H1 (cell line): ENCODE measurements around the gene ULK1. TPM values are rescaled to one million over a fixed set of nuclear protein-coding genes. Genes with fewer than 3 reads are reported as not detected.

ENCODE experiments used
- CTCF ChIA-PET: fragments of 300-600 bp; sonication (Branson Sonifier 250); formaldehyde crosslinking; loops from one replicate; lab custom pipeline; 2021; ENCODE audit not compliant: partially characterized antibody; lab: Charles Lee
- POLR2A ChIA-PET: fragments of 300-600 bp; sonication (Branson Sonifier 250); formaldehyde crosslinking; loops from one replicate; lab custom pipeline; 2021; ENCODE audit warnings: inconsistent platforms; ENCODE audit not compliant: partially characterized antibody; lab: Charles Lee
- DNase-seq, 2 experiments: peaks; one replicate each; pipeline versions ENCODE4 v3.0.0 to v3.0.0-alpha.2; 2010 to 2022; ENCODE audit warnings: low spot score in 2 of 2, low read depth in 1 of 2, mixed read lengths in 1 of 2
- FAIRE-seq: peaks from 2 replicates; lab custom pipeline; 2011; peaks lifted over from hg19 to GRCh38; lab: Jason Lieb, UNC
- H2AFZ ChIP-seq: 2 replicates; pipeline ENCODE4 v1.8.1; 2012; ENCODE audit warnings: low read length, inconsistent platforms
- H2AK5ac ChIP-seq: 2 replicates; pipeline ENCODE4 v1.6.1; 2013; ENCODE audit warnings: low read depth, low read length
- H2BK120ac ChIP-seq: replicated peaks from 2 replicates; pipeline ENCODE3; 2013; ENCODE audit warnings: low read depth, low read length, inconsistent platforms
- H2BK12ac ChIP-seq: 2 replicates; pipeline ENCODE4 v1.6.1; 2013; ENCODE audit warnings: low read depth, low read length
- H2BK15ac ChIP-seq: 2 replicates; pipeline ENCODE4 v1.6.1; 2013; ENCODE audit warnings: low read length
- H2BK20ac ChIP-seq: 2 replicates; pipeline ENCODE4 v1.6.1; 2013; ENCODE audit warnings: low read length
- H2BK5ac ChIP-seq: 2 replicates; pipeline ENCODE4 v1.6.1; 2013; ENCODE audit warnings: low read depth, low read length
- H3K14ac ChIP-seq: 2 replicates; pipeline ENCODE4 v1.6.1; 2013; ENCODE audit warnings: inconsistent platforms; ENCODE audit not compliant: insufficient read length
- H3K18ac ChIP-seq: 2 replicates; pipeline ENCODE4 v1.6.1; 2013; ENCODE audit warnings: low read length; ENCODE audit errors: extremely low read depth
- H3K23ac ChIP-seq: 2 replicates; pipeline ENCODE4 v1.6.1; 2013; ENCODE audit warnings: inconsistent platforms; ENCODE audit not compliant: insufficient read length
- H3K23me2 ChIP-seq: 2 replicates; pipeline ENCODE4 v1.6.1; 2013; ENCODE audit warnings: low read depth, low read length
- H3K27ac ChIP-seq: 2 replicates; pipeline ENCODE4 v1.6.1; 2011; ENCODE audit warnings: low read depth, low read length, inconsistent platforms
- H3K27me3 ChIP-seq, 4 experiments: replicated peaks in 1 of 4; 1 replicate in 1 of 4; 2 replicates in 3 of 4; pipeline versions ENCODE4 v1.6.1 to v1.8.1; 2011 to 2013; ENCODE audit warnings: low read length in 3 of 4, mild to moderate bottlenecking in 3 of 4, inconsistent platforms in 2 of 4, mixed read lengths in 2 of 4, moderate library complexity in 1 of 4; ENCODE audit not compliant: control insufficient read depth in 3 of 4, insufficient read depth in 3 of 4; ENCODE audit errors: extremely low read depth in 1 of 4
- H3K36me3 ChIP-seq, 4 experiments: 2 replicates each; pipeline versions ENCODE4 v1.6.1 to v1.8.1; 2011 to 2013; ENCODE audit warnings: mild to moderate bottlenecking in 4 of 4, low read length in 3 of 4, moderate library complexity in 2 of 4, control low read depth in 1 of 4, inconsistent platforms in 1 of 4; ENCODE audit not compliant: insufficient read depth in 4 of 4, control insufficient read depth in 2 of 4
- H3K4ac ChIP-seq: replicated peaks from 2 replicates; pipeline ENCODE3; 2013; ENCODE audit warnings: low read length, low read depth, mixed read lengths, inconsistent platforms; ENCODE audit not compliant: insufficient read length
- H3K4me1 ChIP-seq, 4 experiments: replicated peaks in 1 of 4; 1 replicate in 1 of 4; 2 replicates in 3 of 4; pipeline versions ENCODE4 v1.6.1 to v1.8.1; 2011 to 2013; ENCODE audit warnings: low read length in 3 of 4, inconsistent platforms in 2 of 4, mixed read lengths in 1 of 4; ENCODE audit not compliant: insufficient read depth in 4 of 4, control insufficient read depth in 3 of 4
- H3K4me2 ChIP-seq, 2 experiments: 2 replicates each; pipeline versions ENCODE4 v1.6.1 to v1.8.1; 2011 to 2013; ENCODE audit warnings: low read depth in 2 of 2, low read length in 2 of 2, control low read depth in 1 of 2, inconsistent platforms in 1 of 2, mild to moderate bottlenecking in 1 of 2; ENCODE audit not compliant: insufficient read depth in 1 of 2
- H3K4me3 ChIP-seq, 4 experiments: fragments of 200-600, 300-600 bp in 1 of 4; sonication (generic), shearing (Covaris generic), sonication (Bioruptor Twin) in 1 of 4; 2 replicates each; pipeline versions ENCODE4 v1.5.1 to v1.8.1; 2011 to 2016; ENCODE audit warnings: low read length in 4 of 4, low read depth in 3 of 4, control low read depth in 2 of 4, inconsistent platforms in 2 of 4, mild to moderate bottlenecking in 2 of 4, mixed read lengths in 1 of 4, moderate library complexity in 1 of 4; ENCODE audit not compliant: insufficient read depth in 2 of 4; ENCODE audit errors: extremely low read depth in 1 of 4
- H3K56ac ChIP-seq: replicated peaks from 2 replicates; pipeline ENCODE3; 2013; ENCODE audit warnings: low read depth, mild to moderate bottlenecking, mixed read lengths, low read length, inconsistent platforms; ENCODE audit not compliant: insufficient read length
- H3K79me1 ChIP-seq: 2 replicates; pipeline ENCODE4 v1.6.1; 2013; ENCODE audit warnings: low read depth, low read length, control low read depth
- H3K79me2 ChIP-seq, 2 experiments: 2 replicates each; pipeline versions ENCODE4 v1.6.1 to v1.8.1; 2012 to 2013; ENCODE audit warnings: low read length in 2 of 2, mild to moderate bottlenecking in 2 of 2, inconsistent platforms in 1 of 2; ENCODE audit not compliant: insufficient read depth in 2 of 2, control insufficient read depth in 1 of 2
- H3K9ac ChIP-seq, 4 experiments: replicated peaks in 1 of 4; 1 replicate in 1 of 4; 2 replicates in 3 of 4; pipeline versions ENCODE4 v1.6.1 to v1.8.1; 2011 to 2013; ENCODE audit warnings: low read depth in 3 of 4, low read length in 3 of 4, control low read depth in 2 of 4, mild to moderate bottlenecking in 2 of 4, moderate library complexity in 2 of 4, inconsistent platforms in 1 of 4; ENCODE audit errors: extremely low read depth in 1 of 4
- H3K9me3 ChIP-seq, 2 experiments: 2 replicates each; pipeline versions ENCODE4 v1.6.1 to v1.8.1; 2012 to 2013; ENCODE audit warnings: mild to moderate bottlenecking in 2 of 2, moderate library complexity in 2 of 2, control low read depth in 1 of 2, inconsistent platforms in 1 of 2, low read depth in 1 of 2, low read length in 1 of 2, mixed read lengths in 1 of 2; ENCODE audit not compliant: insufficient read depth in 2 of 2
- H4K20me1 ChIP-seq, 2 experiments: replicated peaks in 1 of 2; 2 replicates each; pipeline versions ENCODE3 to v1.8.1; 2011 to 2013; ENCODE audit warnings: inconsistent platforms in 2 of 2, low read length in 2 of 2, mild to moderate bottlenecking in 1 of 2; ENCODE audit not compliant: insufficient read depth in 2 of 2, control insufficient read depth in 1 of 2
- H4K5ac ChIP-seq: 2 replicates; pipeline ENCODE4 v1.6.1; 2013; ENCODE audit warnings: low read length, low read depth, mixed read lengths, inconsistent platforms; ENCODE audit not compliant: insufficient read length
- H4K8ac ChIP-seq: 2 replicates; pipeline ENCODE4 v1.8.0; 2013; ENCODE audit warnings: mild to moderate bottlenecking, moderate library complexity, low read length, inconsistent platforms; ENCODE audit not compliant: insufficient read depth; ENCODE audit errors: extremely low read depth
- H4K91ac ChIP-seq: replicated peaks from 2 replicates; pipeline ENCODE3; 2013; ENCODE audit warnings: low read length, mixed read lengths, inconsistent platforms; ENCODE audit not compliant: insufficient read length
- BCL11A ChIP-seq, 2 experiments: IDR thresholded peaks; one replicate each; pipeline ENCODE4 v1.6.1; 2011; ENCODE audit warnings: low read depth in 2 of 2, low read length in 2 of 2, mild to moderate bottlenecking in 2 of 2
- CEBPB ChIP-seq: IDR thresholded peaks from 2 replicates; pipeline ENCODE4 v1.6.1; 2012; ENCODE audit warnings: low read depth, low read length
- CREB1 ChIP-seq: IDR thresholded peaks from 2 replicates; pipeline ENCODE4 v1.6.1; 2012; ENCODE audit warnings: inconsistent platforms
- HDAC2 ChIP-seq, 2 experiments: fragments of 300-600 bp in 1 of 2; sonication (generic) in 1 of 2; IDR thresholded peaks; 2 replicates each; pipeline ENCODE4 v1.6.1; 2011 to 2012; ENCODE audit warnings: low read depth in 2 of 2, low read length in 2 of 2, mild to moderate bottlenecking in 2 of 2, moderate library complexity in 2 of 2, borderline replicate concordance in 1 of 2, inconsistent platforms in 1 of 2
- HDAC6 ChIP-seq: IDR thresholded peaks from one replicate; pipeline ENCODE4 v1.7.1; 2012; ENCODE audit warnings: low read depth, mild to moderate bottlenecking, inconsistent platforms, low read length, moderate library complexity
- NANOG ChIP-seq: IDR thresholded peaks from 2 replicates; pipeline ENCODE4 v1.6.1; 2011; ENCODE audit warnings: low read length, low read depth, mild to moderate bottlenecking, inconsistent platforms; ENCODE audit not compliant: insufficient read depth, poor library complexity, severe bottlenecking
- PHF8 ChIP-seq: fragments of 200-600 bp; sonication (generic); conservative IDR thresholded peaks from 2 replicates; pipeline ENCODE4 v1.7.1; 2012; ENCODE audit warnings: low read depth, mild to moderate bottlenecking, inconsistent platforms, low read length, moderate library complexity
- POU5F1 ChIP-seq: IDR thresholded peaks from 2 replicates; pipeline ENCODE4 v1.6.1; 2011; ENCODE audit warnings: low read depth, mild to moderate bottlenecking, low read length, moderate library complexity
- SP1 ChIP-seq: IDR thresholded peaks from 2 replicates; pipeline ENCODE4 v1.6.1; 2011; ENCODE audit warnings: low read depth, low read length
- TAF7 ChIP-seq: optimal IDR thresholded peaks from 2 replicates; pipeline ENCODE3; 2011; ENCODE audit warnings: low read depth, mild to moderate bottlenecking, inconsistent platforms, low read length, moderate library complexity, borderline replicate concordance
- TEAD4 ChIP-seq: IDR thresholded peaks from 2 replicates; pipeline ENCODE4 v1.6.1; 2012; ENCODE audit warnings: low read depth, low read length, inconsistent platforms, mixed read lengths
- WGBS, 2 experiments: shearing (Covaris generic) in 1 of 2; methylation state at CpG; one replicate each; pipeline versions ENCODE4 v1.1.6 to v1.1.7; 2013 to 2015; ENCODE audit warnings: low lambda C conversion rate in 2 of 2, mixed read lengths in 2 of 2, inconsistent platforms in 1 of 2, low coverage in 1 of 2, missing lambda C conversion rate in 1 of 2; ENCODE audit not compliant: insufficient replicate concordance in 2 of 2, insufficient coverage in 1 of 2, insufficient read length in 1 of 2; ENCODE audit errors: extremely low coverage in 1 of 2, missing lambda C conversion rate in 1 of 2; 5-methylcytosine and 5-hydroxymethylcytosine counted together
- polyA plus RNA-seq, 7 experiments: library from polyadenylated mRNA; depleted of rRNA in 3 of 7; stranded (reverse) in 5 of 7; unstranded in 2 of 7; fragments of >200 nt in 5 of 7; fragments of 200-250 nt in 2 of 7; gene quantifications; 1 replicate in 5 of 7; 2 replicates in 1 of 7; 4 replicates in 1 of 7; pipeline versions ENCODE4 v1.2.1 to v1.2.3, GENCODE V29; 2011 to 2013; ENCODE audit warnings: missing spikeins in 2 of 7, mixed read lengths in 2 of 7
- total RNA-seq: library from RNA; stranded (reverse); fragmentation: NEBNext Ultra II Directional; extraction: Animal tissue kit (Norgen Biotek cat#: 25700); gene quantifications from 2 replicates; pipeline ENCODE4 v1.2.1, GENCODE V29; 2021
- TF ChIP-seq, protein P1 (sequence below): IDR thresholded peaks from 2 replicates; pipeline ENCODE4 v1.6.1; 2012; ENCODE audit warnings: inconsistent platforms

Gene ULK1
- total and polyA plus RNA-seq, 2 of the 8 experiments (the other 6 are each of a cell fraction or from before 2014, with no cell fraction given): 13.0 to 44.1 TPM

DNA sequence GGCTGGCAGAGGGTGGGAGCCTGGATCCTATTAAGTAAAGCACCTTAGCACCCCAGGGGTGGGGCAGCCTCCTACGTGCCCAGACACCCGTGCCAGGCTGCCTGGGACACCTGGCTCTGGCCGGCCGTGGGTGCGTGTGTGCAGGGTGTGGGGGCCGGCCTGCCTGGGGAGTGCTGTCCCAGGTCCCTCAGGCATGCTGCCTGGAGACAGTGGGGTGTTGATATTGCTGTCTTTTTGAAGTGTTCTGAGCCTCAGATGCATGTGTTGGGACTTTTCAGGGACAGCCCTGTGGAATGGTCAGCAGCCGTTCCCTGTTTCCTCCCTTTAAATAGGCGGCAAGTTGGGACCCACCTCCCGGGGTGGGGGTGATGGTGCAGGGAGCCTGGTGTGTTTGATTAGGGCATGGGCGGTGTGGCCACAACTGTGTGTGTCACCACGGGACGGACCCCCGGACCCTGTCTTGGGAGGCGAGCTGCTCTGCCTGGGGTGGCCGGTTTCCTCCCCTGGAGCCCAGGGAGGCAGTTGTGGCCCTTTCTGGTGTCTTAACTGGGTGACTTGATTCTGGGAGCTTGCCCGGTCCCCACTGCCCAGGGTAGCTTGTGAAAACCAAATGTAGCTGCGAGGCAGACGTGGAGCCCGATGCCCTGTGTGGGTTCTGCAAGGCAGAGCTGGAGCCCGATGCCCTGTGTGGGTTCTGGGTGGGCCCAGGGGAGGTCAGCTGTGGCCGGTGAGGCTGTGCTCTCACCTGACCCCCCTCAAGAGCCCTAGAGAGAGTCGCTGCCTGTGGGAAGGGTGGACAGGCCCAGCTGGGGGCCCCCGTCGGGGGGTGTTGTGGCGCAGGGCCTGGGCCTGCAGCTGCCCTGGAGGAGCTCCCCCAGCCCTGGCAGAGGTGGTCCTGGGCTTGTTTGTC, 8.2 kb downstream of the ULK1 start:
- Histone ChIP-seq H3K27me3 (no peaks in the 10 kb centered on the region), H3K18ac (no peak overlapping the region), H2AFZ (no peak overlapping the region), H3K36me3 (no peaks in the 10 kb centered on the region), H4K5ac (no peak overlapping the region), H2BK5ac (no peak overlapping the region; the same call in 1 of the 2 replicates), H2BK15ac (no peak overlapping the region), H3K4me3 (no peak overlapping the region), H3K56ac (no peak overlapping the region), H3K9ac (no peak overlapping the region), H3K23ac (no peak overlapping the region), H3K4me1 (peaks cover 0 to 2% (median 0%) of the 10 kb centered on the region in 4 experiments; a peak in 2 of 7 replicates), H3K4me2 (no peak overlapping the region), H4K8ac (no peak overlapping the region), H3K79me2 (peaks cover 0 to 46% of the 10 kb centered on the region in 2 experiments; a peak in 1 of 4 replicates), H2BK20ac (no peak overlapping the region), H4K20me1 (peaks cover 13 to 22% of the 10 kb centered on the region in 2 experiments), H4K91ac (no peak overlapping the region), H2BK120ac (no peak overlapping the region), H3K4ac (no peak overlapping the region), H2AK5ac (no peak overlapping the region), H3K79me1 (peaks cover 13% of the 10 kb centered on the region), H3K14ac (no peak overlapping the region), H3K23me2 (no peaks in the 10 kb centered on the region), H2BK12ac (no peak overlapping the region), H3K9me3 (no peaks in the 10 kb centered on the region), H3K27ac (no peak overlapping the region)
- WGBS, 2 experiments: 91% methylated on average over 22 of the region's 25 CpGs; no CpG with 5 or more reads in 1 of the 2 experiments
- DNase-seq (no peak), FAIRE-seq (no peak)
- ChIA-PET CTCF (interaction anchor here (0.7 to 1.3 kb wide), 2 partner anchors 8 to 10 kb away, joined by 4 to 6 read pairs; no protein-coding TSS in a partner anchor), POLR2A (interaction anchor here (0.9 to 2.1 kb wide), 5 partner anchors 8 to 27 kb away, joined by 3 to 10 read pairs (median 4); no protein-coding TSS in a partner anchor)
- no peak for TF ChIP-seq NANOG
- no peak for TF ChIP-seq BCL11A (IDR thresholded peaks at IDR 0.05; ENCODE audit: low read depth in 2 of 2, low read length in 2 of 2)
- no peak for TF ChIP-seq HDAC2 (IDR thresholded peaks at IDR 0.05; ENCODE audit: borderline replicate concordance in 1 of 2, low read depth in 2 of 2, low read length in 2 of 2)
- TF ChIP-seq, protein P1, sequence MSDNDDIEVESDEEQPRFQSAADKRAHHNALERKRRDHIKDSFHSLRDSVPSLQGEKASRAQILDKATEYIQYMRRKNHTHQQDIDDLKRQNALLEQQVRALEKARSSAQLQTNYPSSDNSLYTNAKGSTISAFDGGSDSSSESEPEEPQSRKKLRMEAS: no peak
- no peak for TF ChIP-seq PHF8
- TF ChIP-seq TEAD4: no peak
- TF ChIP-seq SP1: no peak
- TF ChIP-seq HDAC6: no peak
- TF ChIP-seq CEBPB: no peak
- TF ChIP-seq CREB1: no peak
- TF ChIP-seq POU5F1: no peak
- no peak for TF ChIP-seq TAF7
